Activated naive CD8-positive, alpha-beta T cell treated with anti-CD3 and anti-CD28 coated beads, Interleukin-2, amount 50 U/mL, for 24 hours (primary cell): ENCODE data around the gene LILRB3.
"Not testable (repeated sequence)": the region's sequence is repeated elsewhere in the genome, so short reads cannot be mapped to it uniquely, and the experiment has no call there.

ENCODE experiments used
- ATAC-seq: fragments of 150-1000 bp; cut with Tn5 transposase; one replicate; pipeline ENCODE4 v1.10.0; 2021
- DNase-seq: peaks from one replicate; pipeline ENCODE4 v3.0.0; 2021
- H3K27ac Mint-ChIP-seq: one replicate; pipeline ENCODE4 v1.8.0; 2021; ENCODE audit warnings: mild to moderate bottlenecking, mixed read lengths
- H3K27me3 Mint-ChIP-seq: one replicate; pipeline ENCODE4 v1.8.0; 2021; ENCODE audit warnings: mixed read lengths
- H3K36me3 Mint-ChIP-seq: one replicate; pipeline ENCODE4 v1.8.0; 2021; ENCODE audit warnings: low read depth, mixed read lengths
- H3K4me1 Mint-ChIP-seq: one replicate; pipeline ENCODE4 v1.8.0; 2021; ENCODE audit warnings: mixed read lengths
- H3K4me3 Mint-ChIP-seq: one replicate; pipeline ENCODE4 v1.8.0; 2021; ENCODE audit warnings: mild to moderate bottlenecking, moderate library complexity, mixed read lengths
- H3K9me3 Mint-ChIP-seq: one replicate; pipeline ENCODE4 v1.8.0; 2021; ENCODE audit warnings: mixed read lengths

LILRB3 gene

GRCh38 chr19:54222474-54223276, at the start of gene LILRB3:
TSS of gene LILRB3 (minus strand) at chr19:54223007. CDS start at chr19:54222976, 31 bp downstream.
- not testable (repeated sequence) for ATAC-seq, DNase-seq, H3K4me1 Mint-ChIP-seq, H3K9me3 Mint-ChIP-seq, H3K27ac Mint-ChIP-seq, H3K36me3 Mint-ChIP-seq, H3K4me3 Mint-ChIP-seq
- H3K27me3 Mint-ChIP-seq = peaks cover 18% of the 10 kb centered on the region

- not testable (repeated sequence) for ATAC-seq, H3K9me3 Mint-ChIP-seq, H3K27ac Mint-ChIP-seq, H3K36me3 Mint-ChIP-seq, H3K4me3 Mint-ChIP-seq, H3K4me1 Mint-ChIP-seq, DNase-seq
- H3K27me3 Mint-ChIP-seq = peaks cover 27% of the 10 kb centered on the region
Observed at GRCh38 chr19:54272181-54272580, 49.4 kb upstream of the LILRB3 start.

- DNase-seq, ATAC-seq, H3K27ac Mint-ChIP-seq, H3K4me3 Mint-ChIP-seq, H3K4me1 Mint-ChIP-seq, H3K9me3 Mint-ChIP-seq, H3K36me3 Mint-ChIP-seq: not testable (repeated sequence)
- peaks cover 27% of the 10 kb centered on the region for H3K27me3 Mint-ChIP-seq
Observed at GRCh38 chr19:54271587-54271986, 48.8 kb upstream of the LILRB3 start.

- ATAC-seq (no peak), DNase-seq (no peak)
- no peaks in the 10 kb centered on the region for H3K36me3 Mint-ChIP-seq
- no peaks in the 10 kb centered on the region for H3K4me1 Mint-ChIP-seq
- H3K27ac Mint-ChIP-seq = no peak overlapping the region
- peaks cover 26% of the 10 kb centered on the region for H3K27me3 Mint-ChIP-seq
- H3K4me3 Mint-ChIP-seq = no peak overlapping the region
- H3K9me3 Mint-ChIP-seq = no peaks in the 10 kb centered on the region
Observed at GRCh38 chr19:54271106-54271505, 48.3 kb upstream of the LILRB3 start.

GRCh38 chr19:54268936-54269335, 46.1 kb upstream of the LILRB3 start:
- Mint-ChIP-seq H3K36me3 (no peaks in the 10 kb centered on the region), H3K4me1 (no peaks in the 10 kb centered on the region), H3K27me3 (peaks cover 31% of the 10 kb centered on the region), H3K4me3 (no peak overlapping the region), H3K27ac (no peak overlapping the region), H3K9me3 (no peaks in the 10 kb centered on the region)
- DNase-seq (no peak), ATAC-seq (no peak)

GRCh38 chr19:54266133-54266532, 43.3 kb upstream of the LILRB3 start:
- Mint-ChIP-seq H3K4me1 (no peaks in the 10 kb centered on the region), H3K27ac (no peak overlapping the region), H3K4me3 (no peak overlapping the region), H3K36me3 (no peaks in the 10 kb centered on the region), H3K27me3 (peaks cover 22% of the 10 kb centered on the region), H3K9me3 (no peaks in the 10 kb centered on the region)
- ATAC-seq (peak; percentile 59), DNase-seq (peak; percentile 79)

GRCh38 chr19:54262470-54262869, 39.7 kb upstream of the LILRB3 start:
- H3K9me3 Mint-ChIP-seq = no peaks in the 10 kb centered on the region
- no peak for ATAC-seq
- H3K27ac Mint-ChIP-seq = no peak overlapping the region

GRCh38 chr19:54262066-54262465, 39.3 kb upstream of the LILRB3 start:
- Mint-ChIP-seq H3K27ac (no peak overlapping the region), H3K4me1 (no peaks in the 10 kb centered on the region), H3K36me3 (no peaks in the 10 kb centered on the region), H3K9me3 (no peaks in the 10 kb centered on the region), H3K27me3 (peaks cover 24% of the 10 kb centered on the region), H3K4me3 (no peak overlapping the region)
- ATAC-seq (no peak), DNase-seq (no peak)

More at GRCh38 chr19:54262470-54262869, 39.7 kb upstream of the LILRB3 start:
- no peaks in the 10 kb centered on the region for H3K36me3 Mint-ChIP-seq
- H3K4me3 Mint-ChIP-seq = no peak overlapping the region
- H3K27me3 Mint-ChIP-seq = peaks cover 22% of the 10 kb centered on the region
- no peak for DNase-seq
- no peaks in the 10 kb centered on the region for H3K4me1 Mint-ChIP-seq

GRCh38 chr19:54257116-54257480, 34.3 kb upstream of the LILRB3 start, which contains the start of gene LILRB5:
TSS of gene LILRB5 (minus strand) at chr19:54257273. CDS start at chr19:54257193, 80 bp downstream.
- H3K27me3 Mint-ChIP-seq = peaks cover 22% of the 10 kb centered on the region

GRCh38 chr19:54256250-54257115, 33.7 kb upstream of the LILRB3 start:
- Mint-ChIP-seq H3K9me3 (no peaks in the 10 kb centered on the region), H3K36me3 (no peaks in the 10 kb centered on the region), H3K27ac (no peak overlapping the region), H3K4me1 (no peaks in the 10 kb centered on the region), H3K4me3 (no peak overlapping the region), H3K27me3 (peaks cover 18% of the 10 kb centered on the region)
- DNase-seq (no peak), ATAC-seq (no peak)

More at GRCh38 chr19:54257116-54257480, 34.3 kb upstream of the LILRB3 start, which contains the start of gene LILRB5:
- ATAC-seq (no peak), DNase-seq (no peak)
- no peaks in the 10 kb centered on the region for H3K4me1 Mint-ChIP-seq
- no peak within 1 kb of the TSS for H3K4me3 Mint-ChIP-seq
- H3K27ac Mint-ChIP-seq = no peak within 1 kb of the TSS
- H3K36me3 Mint-ChIP-seq = no peaks in the 10 kb centered on the region
- no peaks in the 10 kb centered on the region for H3K9me3 Mint-ChIP-seq

- H3K4me3 Mint-ChIP-seq = no peak overlapping the region
- no peaks in the 10 kb centered on the region for H3K9me3 Mint-ChIP-seq
- no peak for ATAC-seq
- no peak for DNase-seq
- no peaks in the 10 kb centered on the region for H3K36me3 Mint-ChIP-seq
- no peaks in the 10 kb centered on the region for H3K4me1 Mint-ChIP-seq
- H3K27me3 Mint-ChIP-seq = peaks cover 17% of the 10 kb centered on the region
- no peak overlapping the region for H3K27ac Mint-ChIP-seq
Observed at GRCh38 chr19:54255105-54255775, 32.4 kb upstream of the LILRB3 start.

GRCh38 chr19:54254195-54254906, 31.5 kb upstream of the LILRB3 start:
- ATAC-seq = no peak
- H3K27me3 Mint-ChIP-seq = peaks cover 19% of the 10 kb centered on the region
- no peaks in the 10 kb centered on the region for H3K4me1 Mint-ChIP-seq
- H3K27ac Mint-ChIP-seq = no peak overlapping the region
- H3K9me3 Mint-ChIP-seq = no peaks in the 10 kb centered on the region
- H3K4me3 Mint-ChIP-seq = no peak overlapping the region
- no peaks in the 10 kb centered on the region for H3K36me3 Mint-ChIP-seq
- no peak for DNase-seq

- ATAC-seq (no peak), DNase-seq (no peak)
- Mint-ChIP-seq H3K4me3 (no peak overlapping the region), H3K4me1 (no peaks in the 10 kb centered on the region), H3K27me3 (peaks cover 17% of the 10 kb centered on the region), H3K36me3 (no peaks in the 10 kb centered on the region), H3K27ac (no peak overlapping the region), H3K9me3 (no peaks in the 10 kb centered on the region)
Observed at GRCh38 chr19:54253331-54254194, 30.8 kb upstream of the LILRB3 start.
